ENCODE results near the gene C6orf132.
A peak's percentile ranks its signal among the peaks of the same experiment; 100 is the strongest.

The C6orf132 gene

DNA sequence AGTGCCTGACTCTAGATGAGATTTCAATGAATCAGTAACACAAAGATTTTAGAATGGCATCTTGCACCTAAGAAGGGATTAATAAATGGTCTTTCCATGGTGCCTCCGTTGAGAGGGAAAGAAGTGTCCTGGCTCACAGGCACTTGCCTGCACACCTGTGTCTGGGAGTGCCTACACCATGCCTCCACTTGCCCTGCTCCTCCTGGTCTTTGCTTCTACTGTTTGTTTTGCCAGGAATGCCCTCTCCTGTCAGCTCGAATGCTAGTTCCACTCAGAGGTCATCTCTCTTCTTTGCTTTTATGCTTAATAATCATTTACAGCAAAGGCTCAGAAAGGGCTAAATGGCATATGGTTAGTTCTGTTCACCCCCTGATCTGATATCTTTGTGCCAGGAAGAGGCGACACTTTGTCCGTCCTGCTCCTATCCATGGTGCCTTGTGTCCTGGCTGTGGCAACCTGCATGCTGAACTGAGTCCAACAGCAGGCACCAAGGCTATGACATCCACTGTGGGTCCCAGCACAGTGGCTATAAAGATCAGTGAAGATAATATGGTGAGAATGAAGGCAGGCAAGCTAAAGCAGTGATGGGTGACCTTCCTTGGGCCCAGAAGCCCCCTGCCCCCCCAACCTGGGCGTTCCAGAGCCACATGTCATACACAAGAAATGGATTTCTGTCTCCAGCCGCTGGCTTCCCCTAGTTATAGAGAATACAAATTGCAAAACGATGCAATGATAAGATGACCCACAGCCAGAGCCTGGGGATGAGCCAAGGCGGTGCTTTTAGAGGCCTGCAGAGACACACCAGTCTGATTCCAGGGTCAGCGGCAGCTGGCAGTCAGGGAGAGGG, 1.4 kb downstream of the C6orf132 start:
- TF ChIP-seq, protein P1, sequence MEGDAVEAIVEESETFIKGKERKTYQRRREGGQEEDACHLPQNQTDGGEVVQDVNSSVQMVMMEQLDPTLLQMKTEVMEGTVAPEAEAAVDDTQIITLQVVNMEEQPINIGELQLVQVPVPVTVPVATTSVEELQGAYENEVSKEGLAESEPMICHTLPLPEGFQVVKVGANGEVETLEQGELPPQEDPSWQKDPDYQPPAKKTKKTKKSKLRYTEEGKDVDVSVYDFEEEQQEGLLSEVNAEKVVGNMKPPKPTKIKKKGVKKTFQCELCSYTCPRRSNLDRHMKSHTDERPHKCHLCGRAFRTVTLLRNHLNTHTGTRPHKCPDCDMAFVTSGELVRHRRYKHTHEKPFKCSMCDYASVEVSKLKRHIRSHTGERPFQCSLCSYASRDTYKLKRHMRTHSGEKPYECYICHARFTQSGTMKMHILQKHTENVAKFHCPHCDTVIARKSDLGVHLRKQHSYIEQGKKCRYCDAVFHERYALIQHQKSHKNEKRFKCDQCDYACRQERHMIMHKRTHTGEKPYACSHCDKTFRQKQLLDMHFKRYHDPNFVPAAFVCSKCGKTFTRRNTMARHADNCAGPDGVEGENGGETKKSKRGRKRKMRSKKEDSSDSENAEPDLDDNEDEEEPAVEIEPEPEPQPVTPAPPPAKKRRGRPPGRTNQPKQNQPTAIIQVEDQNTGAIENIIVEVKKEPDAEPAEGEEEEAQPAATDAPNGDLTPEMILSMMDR (IDR thresholded peaks at IDR 0.05; ENCODE audit: low read length, missing control alignments) = no peak
- H3K4me3 ChIP-seq (replicated peaks; ENCODE audit: low read depth, low read length) = peak overlapping the region; percentile 63
- DNase-seq (ENCODE audit: low read depth) = no peak

DNA sequence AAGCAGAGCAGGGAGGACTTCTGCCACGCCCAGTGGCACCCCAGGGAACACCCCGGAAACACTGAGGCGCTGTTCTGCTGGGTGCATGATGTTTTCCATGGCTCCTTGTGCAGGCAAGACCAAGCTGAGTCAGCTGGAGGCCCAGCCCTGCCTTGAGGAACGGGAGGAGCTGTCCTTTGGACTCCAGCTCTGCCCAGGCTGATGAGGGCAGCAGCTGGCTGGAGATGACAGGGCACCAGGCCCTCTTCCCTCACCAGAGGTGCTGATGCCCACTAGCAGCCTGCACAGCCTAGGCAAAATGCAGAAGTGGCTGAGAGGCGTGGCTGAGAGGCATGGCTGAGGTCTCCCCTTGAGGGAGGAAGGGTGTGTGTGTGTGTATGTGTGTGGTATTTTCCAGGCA, 2.4 kb downstream of the C6orf132 start:
- TF ChIP-seq, protein P1 (IDR thresholded peaks at IDR 0.05; ENCODE audit: low read length, missing control alignments) = no peak
- no peak for DNase-seq (ENCODE audit: low read depth)
- no peak overlapping the region for H3K4me3 ChIP-seq (replicated peaks; ENCODE audit: low read depth, low read length)

DNA sequence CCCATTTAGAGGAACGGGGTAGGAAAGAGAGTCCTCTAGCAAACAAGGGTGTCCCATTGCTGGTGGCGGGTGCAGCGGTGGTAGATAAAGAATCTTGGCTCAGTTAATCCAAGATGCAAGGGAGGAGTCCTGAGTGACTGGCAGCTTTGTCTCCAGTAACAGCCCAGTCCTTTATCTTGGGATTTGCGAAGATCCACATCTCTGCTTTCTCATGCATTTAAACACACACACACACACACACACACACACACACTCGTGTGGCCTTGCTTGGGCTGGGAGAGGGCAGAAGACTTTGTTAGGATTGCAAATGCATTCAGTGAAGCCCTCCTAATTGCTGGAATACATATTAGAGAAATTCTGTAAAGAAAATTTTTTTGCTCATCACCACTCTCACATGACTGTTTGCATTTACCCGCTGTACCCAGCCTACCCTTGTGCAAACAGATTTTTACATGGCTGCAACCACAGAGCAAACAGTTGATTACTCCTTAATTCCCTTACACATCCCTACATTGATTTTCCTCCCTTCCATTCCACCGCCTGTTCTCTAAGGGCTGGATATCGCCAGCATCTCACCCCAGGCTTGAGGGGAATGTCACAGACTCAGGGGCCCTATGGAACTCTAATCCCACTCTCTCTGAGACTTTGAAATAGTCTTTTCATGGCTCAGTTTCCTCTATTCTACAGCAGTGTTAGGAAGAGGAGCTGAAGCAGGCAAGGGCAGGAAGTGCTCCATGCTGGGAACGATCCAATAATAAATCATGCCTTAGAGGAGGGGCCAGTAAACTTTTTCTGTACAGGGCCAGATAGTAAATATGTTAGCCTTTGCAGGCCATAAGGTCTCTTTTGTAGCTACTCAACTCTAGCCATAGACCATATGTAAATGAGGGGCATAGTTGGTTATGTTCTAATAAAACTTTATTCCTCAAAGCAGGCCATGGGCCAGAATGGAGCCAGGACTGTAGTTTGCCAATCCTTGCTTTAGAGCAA, 3.5 kb downstream of the C6orf132 start:
- DNase-seq (ENCODE audit: low read depth) = no peak
- TF ChIP-seq, protein P1 (IDR thresholded peaks at IDR 0.05; ENCODE audit: low read length, missing control alignments) = no peak
- H3K4me3 ChIP-seq (replicated peaks; ENCODE audit: low read depth, low read length) = no peak overlapping the region

DNA sequence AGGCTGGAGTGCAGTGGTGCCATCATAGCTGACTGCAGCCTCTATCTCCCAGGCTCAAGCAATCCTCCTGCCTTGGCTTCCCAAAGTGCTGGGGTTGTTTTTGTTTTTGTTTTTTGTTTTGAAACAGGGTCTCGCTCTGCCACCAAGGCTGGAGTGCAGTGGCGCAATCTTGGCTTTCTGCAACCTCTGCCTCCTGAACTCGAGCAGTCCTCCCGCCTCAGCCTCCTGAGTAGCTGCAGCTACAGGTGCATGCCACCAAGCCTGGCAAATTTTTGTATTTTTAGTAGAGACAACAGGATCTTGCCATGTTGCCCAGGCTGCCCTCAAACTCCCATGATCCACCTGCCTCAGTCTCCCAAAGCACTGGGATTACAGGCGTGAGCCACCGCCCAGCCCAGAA, 4.2 kb downstream of the C6orf132 start:
- no peak overlapping the region for H3K4me3 ChIP-seq (replicated peaks; ENCODE audit: low read depth, low read length)
- no peak for DNase-seq (ENCODE audit: low read depth)
- TF ChIP-seq, protein P1 (IDR thresholded peaks at IDR 0.05; ENCODE audit: low read length, missing control alignments) = no peak

DNA sequence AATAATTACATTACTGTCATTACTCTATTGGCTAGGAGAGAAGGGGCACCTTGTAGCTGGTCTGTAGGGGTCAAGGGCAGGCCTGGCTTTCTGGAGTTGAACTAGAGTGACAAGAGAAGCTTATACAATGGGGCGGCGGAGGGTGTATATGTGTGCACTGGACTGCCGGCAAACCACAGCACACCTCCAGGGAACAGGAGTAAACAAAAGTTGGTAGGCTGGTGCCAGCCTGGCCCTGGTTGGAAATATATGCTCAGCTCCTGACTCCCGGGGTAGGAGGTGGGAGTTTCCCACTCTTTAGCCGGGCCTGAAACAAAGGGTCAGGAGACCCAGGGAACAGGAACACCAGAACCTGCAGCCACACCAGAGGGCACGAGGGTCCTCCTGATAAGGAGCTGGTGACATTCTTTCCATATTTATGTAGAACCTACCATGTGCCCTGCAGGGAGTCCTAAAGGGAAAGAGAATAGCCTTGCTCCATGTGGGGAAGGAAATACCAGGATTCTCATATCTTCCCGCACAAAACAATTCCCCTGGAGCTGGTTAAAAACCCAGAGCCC, 5.1 kb downstream of the C6orf132 start:
- no peak for DNase-seq (ENCODE audit: low read depth)
- TF ChIP-seq, protein P1 (IDR thresholded peaks at IDR 0.05; ENCODE audit: low read length, missing control alignments) = no peak
- no peak overlapping the region for H3K4me3 ChIP-seq (replicated peaks; ENCODE audit: low read depth, low read length)

DNA sequence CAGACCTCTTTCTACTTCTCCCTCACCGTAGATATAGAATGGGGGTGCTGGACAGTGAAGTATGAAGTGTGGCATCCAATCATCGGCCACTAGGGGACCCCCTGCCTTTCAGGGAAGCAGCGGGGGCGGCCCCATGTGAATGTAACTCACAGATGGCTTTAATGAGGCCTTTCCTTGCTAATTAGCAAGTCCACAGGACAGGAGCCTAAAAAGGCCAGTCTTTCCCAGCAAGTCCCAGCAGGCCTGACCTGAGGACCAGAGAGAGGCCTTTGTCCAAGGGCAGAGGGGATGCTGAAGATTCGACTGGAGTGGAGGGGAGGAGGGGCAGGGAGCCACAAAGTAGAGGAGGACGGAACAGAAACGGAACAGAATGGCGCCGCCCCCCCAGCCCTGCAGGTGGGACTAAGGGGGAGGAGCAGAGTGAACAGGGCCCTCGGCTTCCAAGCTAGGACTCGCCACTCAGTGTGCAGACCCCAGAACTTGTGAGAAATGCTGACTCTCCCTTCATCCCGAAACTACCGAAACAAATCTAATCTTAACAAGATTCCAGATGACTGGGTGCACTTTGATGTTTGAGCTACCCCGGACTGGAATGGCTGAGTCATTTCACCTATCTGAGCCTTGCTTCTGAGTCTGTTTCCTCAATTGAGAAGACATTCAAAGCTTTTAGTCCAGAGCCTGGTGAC, 5.8 kb downstream of the C6orf132 start:
- DNase-seq (ENCODE audit: low read depth) = peak; percentile 55
- TF ChIP-seq, protein P1 (IDR thresholded peaks at IDR 0.05; ENCODE audit: low read length, missing control alignments) = peak; percentile 13
- H3K4me3 ChIP-seq (replicated peaks; ENCODE audit: low read depth, low read length) = no peak overlapping the region

All from fibroblast of pulmonary artery (primary cell).